MG63 (cell line): ENCODE data around the gene CD200. TPM values are rescaled to one million over a fixed set of nuclear protein-coding genes. Genes with fewer than 3 reads are reported as not detected.

Experiments
- DNase-seq: peaks from one replicate; pipeline ENCODE4 v3.0.0-alpha.2; 2020
- H3K27me3 ChIP-seq: fragments of 250-450 bp; sonication (Bioruptor Pico); 2 replicates; pipeline ENCODE4 v1.5.1; 2020; ENCODE audit warnings: mild to moderate bottlenecking, moderate library complexity
- H3K36me3 ChIP-seq: fragments of 250-450 bp; sonication (Bioruptor Pico); 2 replicates; pipeline ENCODE4 v1.5.1; 2020; ENCODE audit warnings: mild to moderate bottlenecking, moderate library complexity
- H3K4me3 ChIP-seq: fragments of 250-450 bp; sonication (Bioruptor Pico); 2 replicates; pipeline ENCODE4 v1.5.1; 2020; ENCODE audit warnings: mild to moderate bottlenecking, moderate library complexity
- H3K9me3 ChIP-seq: fragments of 250-450 bp; sonication (Bioruptor Pico); 2 replicates; pipeline ENCODE4 v1.5.1; 2020; ENCODE audit warnings: mild to moderate bottlenecking, moderate library complexity
- total RNA-seq: library from RNA; depleted of rRNA; stranded (reverse); fragments of >200 nt; shearing (Covaris generic); gene quantifications from 2 replicates; pipeline ENCODE4 v1.2.3, GENCODE V29; 2014; ENCODE audit warnings: low replicate concordance

Gene CD200
- total RNA-seq, 1 experiment from 2014 or later, result 0.36 TPM

DNA sequence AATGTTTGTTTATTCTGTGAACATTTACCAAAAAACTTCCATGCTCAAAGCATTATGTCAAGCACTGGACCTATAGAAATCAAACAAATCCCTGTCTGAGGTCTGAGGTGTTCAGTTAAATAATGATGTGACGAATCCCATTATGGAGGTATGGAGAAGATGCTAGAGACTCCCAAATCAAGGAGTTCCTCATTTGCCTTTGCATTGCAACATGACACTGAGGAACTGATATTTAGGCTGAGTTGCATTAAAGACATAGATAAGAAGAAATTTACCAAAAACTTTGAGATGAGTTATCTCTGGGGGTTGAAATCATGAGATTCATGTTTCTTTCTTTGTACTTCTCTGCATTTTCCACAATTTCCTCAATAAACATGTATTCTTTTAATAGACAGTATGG is 16.0 kb downstream of the CD200 start:
- no peaks in the 10 kb centered on the region for H3K9me3 ChIP-seq
- H3K4me3 ChIP-seq, result no peak overlapping the region
- H3K36me3 ChIP-seq, result no peaks in the 10 kb centered on the region
- peaks cover 2% of the 10 kb centered on the region for H3K27me3 ChIP-seq
- DNase-seq, result no peak

DNA sequence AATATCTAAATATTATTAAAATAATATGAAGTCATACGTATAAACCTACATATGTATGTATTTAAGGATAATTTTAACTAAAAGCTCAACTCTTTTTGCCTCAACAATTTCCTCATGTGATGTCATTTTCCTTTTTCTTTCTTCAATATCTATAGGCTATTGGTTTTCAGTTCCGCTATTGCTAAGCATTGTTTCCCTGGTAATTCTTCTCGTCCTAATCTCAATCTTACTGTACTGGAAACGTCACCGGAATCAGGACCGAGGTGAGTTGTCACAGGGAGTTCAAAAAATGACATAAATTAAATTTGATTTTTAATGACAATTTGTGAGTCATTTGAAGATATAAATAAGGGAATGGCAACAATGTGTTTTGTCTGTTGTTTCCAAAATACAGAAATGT is 16.6 kb downstream of the CD200 start:
- no peak overlapping the region for H3K4me3 ChIP-seq
- no peaks in the 10 kb centered on the region for H3K9me3 ChIP-seq
- DNase-seq, result no peak
- no peaks in the 10 kb centered on the region for H3K36me3 ChIP-seq
- H3K27me3 ChIP-seq, result peaks cover 2% of the 10 kb centered on the region

DNA sequence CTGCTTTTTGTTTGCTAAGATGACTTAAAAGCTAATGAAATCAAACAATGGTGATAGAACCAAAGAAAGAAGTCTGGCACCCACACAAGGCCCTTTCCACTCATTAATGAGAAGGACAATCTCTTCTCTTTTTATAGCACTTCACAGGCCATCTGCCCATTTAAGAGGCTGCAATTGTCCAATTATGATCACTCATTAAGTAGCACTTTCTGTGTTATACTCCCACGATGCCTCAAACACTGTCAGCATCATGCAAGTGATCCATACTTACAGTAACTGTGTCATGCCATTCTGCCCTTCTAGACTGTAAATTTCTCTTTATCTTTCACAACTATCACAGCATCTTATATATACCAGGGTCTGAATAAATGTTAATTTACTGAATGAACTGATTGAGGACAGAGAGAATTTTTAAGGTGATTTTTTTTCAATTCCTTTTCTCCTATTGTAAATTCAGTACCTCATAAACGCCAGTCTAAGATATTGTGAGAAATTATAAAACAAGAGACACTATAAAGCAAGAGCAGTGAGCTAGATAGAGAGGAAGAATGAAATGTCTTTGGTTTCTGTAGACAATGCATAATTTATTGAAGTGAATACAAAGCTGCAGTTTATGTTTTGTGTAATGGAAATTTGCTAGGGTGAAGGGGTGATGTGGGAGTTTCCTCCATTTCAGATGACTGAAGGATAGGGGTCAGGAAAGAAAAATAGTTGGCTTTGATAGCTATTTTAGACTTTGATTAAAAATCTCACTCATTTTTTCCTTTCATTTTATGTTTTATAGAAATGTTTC is 17.3 kb downstream of the CD200 start:
- Histone ChIP-seq H3K36me3 (no peaks in the 10 kb centered on the region), H3K27me3 (peaks cover 2% of the 10 kb centered on the region), H3K9me3 (no peaks in the 10 kb centered on the region), H3K4me3 (no peak overlapping the region)
- no peak for DNase-seq

DNA sequence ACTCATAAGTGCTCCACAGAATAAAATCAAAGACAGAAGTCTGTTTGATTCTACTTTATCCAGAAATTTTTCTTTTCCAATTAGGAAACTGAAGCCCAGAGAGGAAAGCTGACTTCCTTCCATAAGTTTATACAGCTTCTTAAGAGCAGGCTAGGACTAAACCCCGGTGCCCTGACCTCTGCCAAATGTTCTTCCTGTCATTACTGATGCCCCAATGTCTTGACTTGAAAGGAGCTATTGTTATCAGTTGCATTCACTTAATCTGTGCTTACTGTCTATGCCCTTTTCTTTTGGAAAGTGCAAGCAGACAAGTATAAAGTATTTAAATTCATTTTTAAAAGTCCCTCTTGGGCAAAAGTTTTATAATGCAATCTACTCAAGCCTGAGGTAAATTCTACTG is 18.1 kb downstream of the CD200 start:
- H3K9me3 ChIP-seq, result no peaks in the 10 kb centered on the region
- H3K27me3 ChIP-seq, result peaks cover 2% of the 10 kb centered on the region
- no peak overlapping the region for H3K4me3 ChIP-seq
- no peaks in the 10 kb centered on the region for H3K36me3 ChIP-seq
- no peak for DNase-seq

DNA sequence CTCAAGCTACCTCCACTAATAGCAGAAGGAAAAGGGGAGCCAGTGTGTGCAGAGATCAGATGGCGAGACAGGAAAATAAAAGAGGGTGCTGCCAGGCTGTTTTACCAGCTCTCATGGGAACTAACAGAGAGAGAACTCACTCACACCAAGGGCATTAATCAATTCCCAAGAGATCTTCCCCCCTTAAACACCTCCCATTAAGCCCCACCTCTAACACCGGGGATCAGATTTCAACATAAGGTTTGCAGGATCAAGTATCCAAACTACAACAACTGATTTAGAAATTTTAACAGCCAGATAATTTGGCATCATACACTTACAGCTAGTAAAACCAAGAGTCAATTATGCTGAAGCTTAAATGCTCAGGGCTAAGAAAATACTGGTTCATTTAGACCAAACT is 18.9 kb downstream of the CD200 start:
- H3K9me3 ChIP-seq, result no peaks in the 10 kb centered on the region
- H3K36me3 ChIP-seq, result no peaks in the 10 kb centered on the region
- H3K4me3 ChIP-seq, result no peak overlapping the region
- DNase-seq, result no peak
- peaks cover 2% of the 10 kb centered on the region for H3K27me3 ChIP-seq

DNA sequence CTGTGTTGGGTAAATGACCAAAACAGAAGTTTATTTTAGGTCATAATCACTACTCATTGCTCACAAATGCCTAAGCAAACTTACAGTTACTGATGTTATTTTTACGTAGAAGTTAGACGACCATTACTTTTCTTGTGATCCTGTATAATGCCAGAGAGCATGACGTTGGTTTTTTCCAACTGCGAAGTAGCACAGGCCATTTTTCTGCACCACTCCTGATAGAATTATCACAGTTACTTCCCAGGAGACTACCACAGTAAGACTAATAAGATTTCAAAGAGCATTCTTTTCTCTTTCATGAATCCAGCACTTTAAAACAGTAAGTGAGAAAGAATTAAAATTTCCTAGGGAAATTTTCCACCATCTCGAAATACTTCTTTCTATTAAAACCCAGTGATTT is 19.8 kb downstream of the CD200 start:
- Histone ChIP-seq H3K27me3 (peaks cover 2% of the 10 kb centered on the region), H3K9me3 (no peaks in the 10 kb centered on the region), H3K36me3 (no peaks in the 10 kb centered on the region), H3K4me3 (no peak overlapping the region)
- DNase-seq, result no peak

DNA sequence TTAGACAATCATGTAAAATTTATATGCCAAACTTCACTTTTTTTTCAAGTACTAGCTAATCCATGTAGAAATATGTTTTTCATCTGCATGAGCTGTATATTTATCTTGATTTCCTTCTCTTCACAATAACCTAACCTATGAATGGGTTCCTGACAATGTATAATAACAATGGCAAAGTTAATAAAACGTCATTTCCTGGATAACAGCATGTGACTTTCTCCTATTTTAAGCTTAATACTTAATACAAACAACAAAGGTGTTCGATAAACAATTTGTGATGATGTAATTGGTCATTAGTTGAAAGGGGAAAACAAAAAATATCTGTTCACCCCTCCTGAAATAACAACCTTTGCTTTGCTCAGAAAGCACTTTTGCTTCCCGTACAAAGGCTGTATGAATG is 20.4 kb downstream of the CD200 start:
- H3K4me3 ChIP-seq, result no peak overlapping the region
- peaks cover 2% of the 10 kb centered on the region; the same call in 1 of the 2 replicates for H3K27me3 ChIP-seq
- no peaks in the 10 kb centered on the region for H3K36me3 ChIP-seq
- DNase-seq, result no peak
- H3K9me3 ChIP-seq, result no peaks in the 10 kb centered on the region

DNA sequence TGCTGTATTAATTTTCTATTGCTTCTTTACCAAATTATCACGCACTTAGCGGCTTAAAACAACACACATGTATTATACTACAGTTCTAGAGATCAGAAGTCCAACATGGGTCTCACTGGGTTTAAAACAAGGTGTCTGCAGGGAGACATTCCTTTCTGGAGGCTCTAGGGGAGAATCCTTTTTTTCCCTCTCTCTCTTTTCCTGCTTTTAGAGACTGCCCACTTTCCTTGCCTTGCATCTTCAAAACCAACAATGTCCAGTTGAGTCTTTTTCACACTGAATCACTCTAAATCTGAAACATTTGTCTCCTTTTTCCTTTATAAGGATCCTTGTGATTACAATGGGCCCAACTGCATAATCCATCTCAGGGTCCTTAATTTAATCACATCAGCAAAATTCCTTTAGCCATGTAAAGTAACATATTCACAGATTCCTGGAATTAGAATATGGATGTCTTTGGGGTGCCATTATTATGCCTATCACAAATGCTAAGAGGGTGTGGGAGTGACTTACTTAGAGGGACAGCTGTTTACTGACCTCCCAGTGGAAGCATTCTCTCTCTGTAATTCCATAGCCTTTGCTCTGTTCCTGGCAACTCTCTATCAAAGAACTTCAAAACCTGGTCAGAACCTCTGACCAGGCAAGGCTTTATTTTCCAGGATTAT is 21.8 kb downstream of the CD200 start:
- DNase-seq, result no peak
- Histone ChIP-seq H3K36me3 (no peaks in the 10 kb centered on the region), H3K9me3 (no peaks in the 10 kb centered on the region), H3K4me3 (no peak overlapping the region), H3K27me3 (peaks cover 2% of the 10 kb centered on the region; the same call in 1 of the 2 replicates)

DNA sequence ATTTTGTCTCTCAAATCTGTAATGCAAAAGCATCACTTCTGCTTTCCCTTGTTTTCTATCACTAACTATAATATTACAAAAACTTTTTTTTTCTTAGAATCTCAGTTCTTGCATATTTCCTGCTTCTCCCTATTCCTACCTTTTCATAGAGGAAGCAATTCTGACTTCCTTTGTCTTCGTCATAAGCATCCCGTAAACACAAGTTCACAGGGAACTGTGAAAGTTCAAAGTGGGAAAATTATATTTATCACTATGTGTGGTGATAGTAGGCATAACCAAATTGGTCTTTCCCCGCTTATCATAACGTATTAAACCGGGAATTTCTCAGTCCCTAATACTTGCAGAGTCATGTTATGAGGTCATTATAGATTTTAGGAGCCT is 22.3 kb downstream of the CD200 start:
- H3K36me3 ChIP-seq, result no peaks in the 10 kb centered on the region
- H3K9me3 ChIP-seq, result no peaks in the 10 kb centered on the region
- DNase-seq, result no peak
- H3K4me3 ChIP-seq, result no peak overlapping the region
- peaks cover 2% of the 10 kb centered on the region; the same call in 1 of the 2 replicates for H3K27me3 ChIP-seq

DNA sequence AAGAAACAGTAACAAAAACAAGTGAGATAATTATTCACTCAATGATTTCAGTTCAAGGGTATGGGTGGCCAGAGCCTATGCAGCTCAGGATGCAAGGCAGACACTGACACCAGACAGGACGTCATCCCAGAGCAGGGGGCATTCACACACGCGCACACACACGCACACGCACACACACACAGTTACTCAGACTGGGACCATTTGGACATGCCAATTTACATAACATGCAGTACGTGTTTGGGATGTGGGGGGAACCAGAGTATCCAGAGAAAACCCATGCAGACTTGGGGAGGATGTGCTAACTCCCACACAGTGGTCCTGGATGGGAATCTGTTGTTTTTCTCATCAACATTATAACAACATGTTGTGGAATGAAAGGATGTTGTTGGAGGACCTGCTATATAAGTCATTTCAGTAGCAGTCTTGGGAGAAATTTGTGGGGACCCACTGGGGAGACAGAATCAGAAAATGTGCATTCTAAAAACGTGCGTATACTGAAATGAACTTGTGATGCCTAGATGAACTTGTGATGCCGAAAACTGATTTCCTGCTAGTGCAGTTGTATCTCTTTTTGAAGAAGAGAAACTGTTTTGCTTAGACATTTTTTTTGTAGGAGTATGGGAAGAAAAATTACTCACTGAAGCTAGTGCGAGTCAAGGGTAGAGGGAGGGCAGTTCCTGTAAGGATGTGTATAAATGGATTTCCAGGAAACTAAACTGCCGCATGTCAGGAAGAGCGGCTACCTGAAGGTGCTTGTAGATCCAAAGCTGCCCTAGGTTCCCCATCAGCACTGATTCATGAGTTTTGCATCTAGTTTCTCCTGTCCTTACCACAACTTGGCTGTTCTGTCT is 25.2 kb downstream of the CD200 start:
- Histone ChIP-seq H3K9me3 (no peaks in the 10 kb centered on the region), H3K36me3 (no peaks in the 10 kb centered on the region), H3K4me3 (no peak overlapping the region), H3K27me3 (no peaks in the 10 kb centered on the region)
- no peak for DNase-seq

DNA sequence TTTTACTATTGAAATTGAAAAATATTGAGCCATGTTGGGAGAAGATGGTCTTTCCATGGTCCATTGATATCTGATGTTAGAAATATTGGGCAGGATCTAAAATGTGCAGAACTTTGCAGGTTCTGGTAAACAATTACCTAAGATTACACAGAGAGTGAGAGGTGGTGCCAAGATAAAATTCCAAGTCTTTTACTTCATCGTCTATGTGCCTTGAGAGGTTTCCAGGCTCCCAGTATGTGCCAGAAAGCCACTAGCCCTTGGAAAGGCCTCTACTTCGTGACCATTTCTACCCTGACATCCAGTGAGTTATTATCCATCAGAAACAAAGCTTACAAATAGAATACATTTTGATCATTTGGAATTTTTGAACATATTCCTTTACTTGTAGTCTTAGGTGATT is 27.6 kb downstream of the CD200 start:
- H3K9me3 ChIP-seq, result no peaks in the 10 kb centered on the region
- DNase-seq, result peak; percentile 44
- H3K27me3 ChIP-seq, result no peaks in the 10 kb centered on the region

DNA sequence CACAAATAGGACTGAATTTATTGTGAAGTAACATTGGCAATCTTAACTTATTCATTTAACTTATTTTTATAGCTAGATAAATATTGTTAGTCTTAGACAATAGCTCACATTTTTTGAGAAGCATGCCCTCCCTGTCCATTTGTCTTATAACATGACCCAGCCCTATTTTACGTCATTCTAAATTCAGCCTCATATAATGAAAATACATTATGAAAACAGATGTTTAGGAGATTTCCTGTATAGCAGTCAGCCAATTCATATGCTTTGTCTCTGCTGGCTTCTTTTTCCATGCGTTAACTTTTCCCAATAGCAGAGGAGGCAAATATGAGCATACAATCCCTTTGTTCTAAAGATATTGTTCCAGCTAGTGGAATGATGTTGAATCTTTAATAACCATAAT is 29.3 kb downstream of the CD200 start:
- no peak for DNase-seq
- H3K36me3 ChIP-seq, result no peaks in the 10 kb centered on the region
- no peak overlapping the region for H3K4me3 ChIP-seq
- H3K27me3 ChIP-seq, result no peaks in the 10 kb centered on the region
- no peaks in the 10 kb centered on the region for H3K9me3 ChIP-seq

More for the DNA sequence above, 27.6 kb downstream of the CD200 start:
- Histone ChIP-seq H3K36me3 (no peaks in the 10 kb centered on the region), H3K4me3 (no peak overlapping the region)

DNA sequence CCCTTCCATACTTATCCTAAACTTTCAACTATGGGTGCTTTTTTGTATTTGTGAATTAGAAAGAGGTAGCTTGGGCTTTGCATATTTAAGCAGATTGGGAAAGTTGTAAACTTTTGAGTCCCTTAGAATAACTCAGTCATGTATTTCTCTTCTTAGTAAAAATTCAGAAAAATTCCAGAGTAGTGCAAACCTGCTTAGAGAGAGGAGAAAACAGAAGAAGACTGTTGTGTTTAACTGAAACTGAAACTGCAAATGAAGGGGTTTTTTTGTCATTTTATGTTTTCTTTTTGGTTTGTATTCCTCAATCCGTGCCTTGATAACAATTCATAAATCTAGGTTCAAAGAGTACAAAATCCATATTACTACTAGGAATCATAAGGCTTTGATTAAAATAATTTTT is 31.3 kb downstream of the CD200 start:
- H3K27me3 ChIP-seq, result no peaks in the 10 kb centered on the region
- no peak overlapping the region for H3K4me3 ChIP-seq
- H3K36me3 ChIP-seq, result no peaks in the 10 kb centered on the region
- no peaks in the 10 kb centered on the region for H3K9me3 ChIP-seq
- no peak for DNase-seq

DNA sequence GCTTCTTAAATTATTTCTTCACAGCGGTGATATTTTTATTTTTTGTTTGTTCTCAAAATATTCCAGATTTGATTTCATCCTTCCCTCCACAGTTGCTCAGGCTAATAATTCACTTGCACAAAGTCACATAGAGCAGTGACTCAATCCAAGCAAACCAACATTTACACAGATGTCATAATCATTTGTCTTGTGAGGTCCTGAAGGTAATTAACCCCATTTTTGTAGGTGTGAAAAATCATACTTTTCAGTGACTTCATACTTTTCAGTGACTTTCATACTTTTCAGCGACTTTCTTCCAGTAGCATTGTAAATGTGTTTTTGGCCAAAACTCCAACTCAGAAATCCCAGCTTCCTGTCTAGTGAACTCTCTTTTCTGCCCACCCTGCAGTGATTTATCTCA is 32.1 kb downstream of the CD200 start:
- no peak for DNase-seq
- Histone ChIP-seq H3K4me3 (no peak overlapping the region), H3K36me3 (no peaks in the 10 kb centered on the region), H3K9me3 (no peaks in the 10 kb centered on the region), H3K27me3 (no peaks in the 10 kb centered on the region)

DNA sequence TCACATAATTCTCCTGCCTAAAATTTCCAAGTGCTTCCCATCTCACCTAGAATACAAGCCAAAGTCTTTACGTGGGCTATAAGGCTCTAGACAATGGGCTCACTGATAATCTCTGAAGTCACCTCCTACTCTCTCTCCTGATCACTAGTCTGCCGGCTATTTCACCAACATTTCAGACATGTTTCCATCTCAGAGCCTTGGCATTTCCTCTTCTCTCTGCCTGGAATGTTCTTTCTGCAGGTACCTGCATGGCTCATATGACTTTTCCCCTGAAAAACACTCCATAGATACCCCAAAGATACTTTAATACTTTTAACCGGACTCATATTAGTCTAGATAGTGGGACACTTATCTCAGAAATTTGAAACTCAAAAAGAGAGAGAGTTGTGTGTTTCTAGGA is 32.7 kb downstream of the CD200 start:
- DNase-seq, result no peak
- Histone ChIP-seq H3K36me3 (no peaks in the 10 kb centered on the region), H3K4me3 (no peak overlapping the region)

DNA sequence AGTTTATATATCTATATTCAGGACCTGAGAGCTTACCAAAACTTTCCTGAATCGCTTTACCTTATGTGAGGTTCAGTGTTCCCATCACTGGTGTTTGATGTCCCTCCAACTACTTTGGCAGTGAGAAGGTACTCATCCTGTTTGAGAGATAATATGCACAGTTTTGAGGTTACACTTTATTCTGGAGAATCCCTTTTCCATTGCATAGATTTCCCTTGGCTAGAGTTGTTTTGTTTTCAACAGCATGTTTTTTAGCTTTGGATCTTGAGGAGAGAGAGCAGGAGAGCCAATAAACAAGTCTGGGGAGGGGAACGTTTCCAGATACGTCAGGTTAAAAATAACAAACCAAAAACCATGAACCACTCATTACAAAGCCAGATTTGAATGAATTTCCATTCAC is 33.6 kb downstream of the CD200 start:
- H3K4me3 ChIP-seq, result no peak overlapping the region
- H3K36me3 ChIP-seq, result no peaks in the 10 kb centered on the region
- H3K27me3 ChIP-seq, result no peaks in the 10 kb centered on the region
- DNase-seq, result no peak
- no peaks in the 10 kb centered on the region for H3K9me3 ChIP-seq

More for the DNA sequence above, 32.7 kb downstream of the CD200 start:
- Histone ChIP-seq H3K27me3 (no peaks in the 10 kb centered on the region), H3K9me3 (no peaks in the 10 kb centered on the region)

DNA sequence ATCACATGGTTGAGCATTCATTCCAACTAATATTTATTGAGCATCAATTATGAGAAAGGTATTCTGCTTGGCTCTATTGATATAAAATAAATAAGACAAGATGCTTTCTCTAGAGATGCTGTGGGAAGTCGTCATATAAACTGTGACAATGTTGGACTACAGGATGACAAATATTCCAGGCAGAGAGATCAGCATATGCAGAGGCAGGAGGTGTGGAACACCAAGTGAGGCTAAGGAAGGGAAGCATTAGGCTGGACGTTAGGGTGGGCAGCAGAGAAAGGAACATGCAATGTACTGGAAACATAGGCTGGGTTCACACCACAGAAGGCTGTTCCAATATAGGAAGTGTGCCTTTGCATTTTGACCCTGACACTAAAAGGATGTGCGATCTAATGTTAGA is 38.6 kb downstream of the CD200 start:
- no peaks in the 10 kb centered on the region for H3K36me3 ChIP-seq
- H3K4me3 ChIP-seq, result no peak overlapping the region
- no peak for DNase-seq

More for the DNA sequence above, 38.6 kb downstream of the CD200 start:
- Histone ChIP-seq H3K27me3 (no peaks in the 10 kb centered on the region), H3K9me3 (no peaks in the 10 kb centered on the region)
